Esophagus squamous epithelium (tissue), 4 donors: ENCODE measurements around the gene MYO1C.
"Not testable (repeated sequence)": the region's sequence is repeated elsewhere in the genome, so short reads cannot be mapped to it uniquely, and the experiment has no call there.

Source experiments
- POLR2A ChIP-seq, 4 donors: fragments of 450-650 bp; IDR thresholded peaks; one replicate each; pipeline ENCODE4 v1.6.1; 2017; ENCODE audit warnings: antibody characterized with exemption in 4 of 4, mild to moderate bottlenecking in 4 of 4, moderate library complexity in 3 of 4
- TF ChIP-seq, protein P1 (sequence below), 6 experiments: fragments of 450-650 bp in 4 of 6; fragments of 200-600 bp in 2 of 6; sonication (generic) in 2 of 6; IDR thresholded peaks; one replicate each; pipeline ENCODE4 v1.5.1; 2016 to 2019; ENCODE audit warnings: antibody characterized with exemption in 6 of 6, mild to moderate bottlenecking in 4 of 6, moderate library complexity in 4 of 6

DNA sequence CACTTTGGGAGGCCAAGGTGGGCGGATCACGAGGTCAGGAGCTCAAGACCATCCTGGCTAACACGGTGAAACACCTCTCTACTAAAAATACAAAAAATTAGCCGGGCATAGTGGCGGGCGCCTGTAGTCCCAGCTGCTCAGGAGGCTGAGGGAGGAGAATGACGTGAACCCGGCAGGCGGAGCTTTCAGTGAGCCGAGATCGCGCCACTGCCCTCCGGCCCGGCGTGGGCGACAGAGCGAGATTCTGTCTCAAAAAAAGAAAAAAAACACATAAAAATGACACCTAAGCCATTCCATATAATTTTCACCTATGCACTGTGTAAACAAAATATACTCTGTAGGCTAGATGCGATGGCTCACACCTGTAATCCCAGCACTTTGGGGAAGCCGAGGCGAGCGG is 42.2 kb downstream of the MYO1C start:
- not testable (repeated sequence) for TF ChIP-seq POLR2A (IDR thresholded peaks at IDR 0.05)
- TF ChIP-seq, protein P1, sequence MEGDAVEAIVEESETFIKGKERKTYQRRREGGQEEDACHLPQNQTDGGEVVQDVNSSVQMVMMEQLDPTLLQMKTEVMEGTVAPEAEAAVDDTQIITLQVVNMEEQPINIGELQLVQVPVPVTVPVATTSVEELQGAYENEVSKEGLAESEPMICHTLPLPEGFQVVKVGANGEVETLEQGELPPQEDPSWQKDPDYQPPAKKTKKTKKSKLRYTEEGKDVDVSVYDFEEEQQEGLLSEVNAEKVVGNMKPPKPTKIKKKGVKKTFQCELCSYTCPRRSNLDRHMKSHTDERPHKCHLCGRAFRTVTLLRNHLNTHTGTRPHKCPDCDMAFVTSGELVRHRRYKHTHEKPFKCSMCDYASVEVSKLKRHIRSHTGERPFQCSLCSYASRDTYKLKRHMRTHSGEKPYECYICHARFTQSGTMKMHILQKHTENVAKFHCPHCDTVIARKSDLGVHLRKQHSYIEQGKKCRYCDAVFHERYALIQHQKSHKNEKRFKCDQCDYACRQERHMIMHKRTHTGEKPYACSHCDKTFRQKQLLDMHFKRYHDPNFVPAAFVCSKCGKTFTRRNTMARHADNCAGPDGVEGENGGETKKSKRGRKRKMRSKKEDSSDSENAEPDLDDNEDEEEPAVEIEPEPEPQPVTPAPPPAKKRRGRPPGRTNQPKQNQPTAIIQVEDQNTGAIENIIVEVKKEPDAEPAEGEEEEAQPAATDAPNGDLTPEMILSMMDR (IDR thresholded peaks at IDR 0.05) = not testable (repeated sequence)
